ENCODE data around the gene FAM180B.
A peak's percentile ranks its signal among the peaks of the same experiment; 100 is the strongest.

FAM180B gene

GRCh38 chr11:47566149-47566698, 20.3 kb upstream of the FAM180B start:
- no peak for DNase-seq (ENCODE audit: low read depth in 2 of 3, low spot score in 1 of 3)

- DNase-seq (ENCODE audit: low read depth in 2 of 3, low spot score in 1 of 3) = no peak
These were observed 16.8 kb upstream of the FAM180B start for GRCh38 chr11:47569646-47570045.

- DNase-seq (ENCODE audit: low read depth in 2 of 3, low spot score in 1 of 3) = no peak
These were observed 15.7 kb upstream of the FAM180B start for GRCh38 chr11:47570651-47571356.

GRCh38 chr11:47571357-47571729, 15.1 kb upstream of the FAM180B start:
- no peak for DNase-seq (ENCODE audit: low read depth in 2 of 3, low spot score in 1 of 3)

- DNase-seq (ENCODE audit: low read depth in 2 of 3, low spot score in 1 of 3) = no peak
These were observed 14.6 kb upstream of the FAM180B start for GRCh38 chr11:47571895-47572294.

- no peak for DNase-seq (ENCODE audit: low read depth in 2 of 3, low spot score in 1 of 3)
These were observed 13.7 kb upstream of the FAM180B start for GRCh38 chr11:47572715-47573255.

GRCh38 chr11:47573321-47573720, 13.2 kb upstream of the FAM180B start:
- DNase-seq (ENCODE audit: low read depth in 2 of 3, low spot score in 1 of 3) = no peak

- no peak for DNase-seq (ENCODE audit: low read depth in 2 of 3, low spot score in 1 of 3)
These were observed 8.9 kb upstream of the FAM180B start for GRCh38 chr11:47577460-47578041.

GRCh38 chr11:47578524-47579494, 7.7 kb upstream of the FAM180B start, which contains the start of the genes KBTBD4 and NDUFS3:
KBTBD4 (minus strand) TSS chr11:47578970; CDS start chr11:47578951, 19 bp downstream.
NDUFS3 (plus strand) TSS chr11:47579074; CDS start chr11:47579092, 18 bp downstream.
- DNase-seq (ENCODE audit: low read depth in 2 of 3, low spot score in 1 of 3) = peak; percentile 82 to 91 (median 85)

- DNase-seq (ENCODE audit: low read depth in 2 of 3, low spot score in 1 of 3) = no peak
These were observed 2.6 kb upstream of the FAM180B start for GRCh38 chr11:47583844-47584243.

GRCh38 chr11:47587039-47587716, 700 bp downstream of the FAM180B start:
- DNase-seq (ENCODE audit: low read depth in 2 of 3, low spot score in 1 of 3) = no peak

- no peak for DNase-seq (ENCODE audit: low read depth in 2 of 3, low spot score in 1 of 3)
These were observed 1.3 kb downstream of the FAM180B start for GRCh38 chr11:47587723-47588326.

- DNase-seq (ENCODE audit: low read depth in 2 of 3, low spot score in 1 of 3) = no peak
These were observed 2.6 kb downstream of the FAM180B start for GRCh38 chr11:47589118-47589517.

- DNase-seq (ENCODE audit: low read depth in 2 of 3, low spot score in 1 of 3) = no peak
These were observed 3.1 kb downstream of the FAM180B start for GRCh38 chr11:47589584-47589976.

GRCh38 chr11:47589977-47590861, 3.7 kb downstream of the FAM180B start:
- no peak for DNase-seq (ENCODE audit: low read depth in 2 of 3, low spot score in 1 of 3)

GRCh38 chr11:47591764-47592163, 5.3 kb downstream of the FAM180B start:
- DNase-seq (ENCODE audit: low read depth in 2 of 3, low spot score in 1 of 3) = no peak

- DNase-seq (ENCODE audit: low read depth in 2 of 3, low spot score in 1 of 3) = no peak
These were observed 5.8 kb downstream of the FAM180B start for GRCh38 chr11:47592251-47592650.

GRCh38 chr11:47592970-47593369, 6.5 kb downstream of the FAM180B start:
- DNase-seq (ENCODE audit: low read depth in 2 of 3, low spot score in 1 of 3) = no peak

GRCh38 chr11:47593492-47593933, 7.0 kb downstream of the FAM180B start:
- no peak for DNase-seq (ENCODE audit: low read depth in 2 of 3, low spot score in 1 of 3)

Data from stimulated activated CD4-positive, alpha-beta T cell treated with anti-CD3 and anti-CD28 coated beads, Interleukin-12 subunit alpha, Interleukin-12 subunit beta, amount 100 ng/mL, for 48 hours (primary cell).